GM18951 (cell line): ENCODE measurements around the gene ADAD1.
"Not testable (repeated sequence)": the region's sequence is repeated elsewhere in the genome, so short reads cannot be mapped to it uniquely, and the experiment has no call there.

Experiments used
- POLR2A ChIP-seq: IDR thresholded peaks from 4 replicates; pipeline ENCODE4 v1.6.1; 2011; ENCODE audit warnings: mild to moderate bottlenecking; ENCODE audit not compliant: insufficient read length, insufficient read depth; ENCODE audit errors: extremely low read depth
- in situ Hi-C: fragments of 300-500 bp; cut with MboI; formaldehyde crosslinking; loops from one replicate; pipeline ENCODE4 v1.12.0; 2022; ENCODE audit warnings: low sequenced_read_pairs, mixed read lengths, inconsistent platforms; ENCODE audit not compliant: unreplicated experiment

ADAD1 gene

DNA sequence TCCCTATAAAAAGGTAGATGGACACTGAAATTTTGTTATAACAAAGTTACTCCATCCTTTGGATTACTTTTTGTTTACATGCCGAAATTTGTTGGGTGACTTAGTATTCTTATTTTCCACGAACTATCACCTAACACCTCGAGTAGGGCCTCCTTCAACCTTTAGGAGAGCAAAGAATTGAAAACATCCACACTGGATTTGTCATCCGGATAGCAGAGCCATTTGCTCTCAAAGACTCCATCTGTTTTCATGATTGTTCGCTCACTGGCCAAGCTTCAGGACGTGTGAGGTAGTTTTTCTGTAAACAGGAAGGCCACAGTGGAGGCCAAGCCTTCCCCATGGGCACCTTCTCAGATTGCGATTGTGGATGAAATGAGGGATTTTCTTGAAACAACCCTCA lies at the start of gene ADAD1:
TSS of gene ADAD1 (plus strand) at position 301 of the 400 bp plus-strand sequence. CDS start 1,059 bp downstream, outside the sequence.
- no peak for TF ChIP-seq POLR2A

DNA sequence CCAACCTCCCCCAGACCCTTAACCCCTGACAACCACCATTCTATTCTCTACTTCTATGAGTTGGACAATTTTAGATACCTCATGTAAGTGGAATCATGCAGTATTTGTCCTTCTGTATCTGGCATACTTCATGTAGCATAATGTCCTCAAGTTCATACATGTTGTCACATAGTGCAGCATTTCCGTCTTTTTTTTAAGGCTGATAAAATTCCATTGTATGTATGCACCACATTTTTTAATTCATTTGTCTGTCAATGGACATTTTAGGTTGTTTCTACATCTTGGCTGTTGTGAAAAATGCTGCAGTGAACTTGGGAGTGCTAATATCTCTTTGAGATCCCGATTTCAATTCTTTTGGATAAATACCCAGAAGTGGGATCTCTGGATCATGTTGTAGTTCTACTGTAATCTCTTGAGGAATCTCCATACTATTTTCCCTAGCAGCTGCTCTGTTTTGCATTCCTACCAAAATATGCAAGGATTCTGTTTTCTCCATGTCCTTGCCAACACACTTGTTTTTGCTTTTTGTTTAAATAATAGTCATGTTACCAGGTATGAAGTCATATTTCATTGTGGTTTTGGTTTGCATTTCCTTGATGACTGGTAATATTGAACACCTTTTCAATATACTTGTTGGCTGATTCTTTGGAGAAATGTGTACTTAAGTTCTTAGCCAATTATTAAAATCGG lies 48.8 kb upstream of the ADAD1 start:
- in situ Hi-C loops, result no loop called here
- no peak for TF ChIP-seq POLR2A

More for the DNA sequence above, at the start of gene ADAD1:
- in situ Hi-C loops, result no loop called here

DNA sequence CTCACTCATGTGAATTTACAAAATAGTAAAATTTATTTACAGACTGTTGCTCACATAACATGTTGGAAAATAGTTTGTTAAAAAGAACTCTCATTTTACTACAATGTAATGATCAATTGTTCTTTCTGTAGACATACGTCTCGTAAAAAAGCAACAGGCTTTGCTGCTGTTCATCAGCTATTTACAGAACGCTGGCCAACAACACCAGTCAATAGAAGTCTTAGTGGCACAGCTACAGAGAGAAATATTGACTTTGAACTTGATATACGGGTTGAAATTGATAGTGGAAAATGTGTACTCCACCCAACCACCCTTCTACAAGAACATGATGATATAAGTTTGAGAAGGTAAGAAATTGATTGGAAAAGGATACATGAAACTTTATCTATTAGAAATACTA lies 47.6 kb upstream of the ADAD1 start:
- TF ChIP-seq POLR2A, result no peak
- in situ Hi-C loops, result no loop called here

DNA sequence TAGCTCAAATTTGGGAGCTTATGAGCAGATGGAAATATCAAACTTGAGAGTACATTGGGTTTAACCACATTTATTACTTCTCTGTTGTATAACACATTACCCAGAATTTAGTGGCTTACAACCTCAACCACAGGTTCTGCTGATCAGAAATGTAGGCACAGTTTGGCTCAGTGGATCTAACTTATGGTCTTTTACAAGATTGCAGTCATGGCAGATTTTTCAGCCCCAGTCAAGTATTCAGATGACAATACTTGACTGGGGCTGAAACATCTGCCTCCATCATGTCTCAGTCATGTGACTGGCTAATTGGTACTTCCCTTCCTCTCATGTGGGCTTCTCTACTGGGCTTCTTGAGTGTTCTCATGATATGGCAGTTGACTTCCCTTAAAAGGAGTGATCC lies 44.0 kb upstream of the ADAD1 start:
- in situ Hi-C loops, result no loop called here
- no peak for TF ChIP-seq POLR2A

DNA sequence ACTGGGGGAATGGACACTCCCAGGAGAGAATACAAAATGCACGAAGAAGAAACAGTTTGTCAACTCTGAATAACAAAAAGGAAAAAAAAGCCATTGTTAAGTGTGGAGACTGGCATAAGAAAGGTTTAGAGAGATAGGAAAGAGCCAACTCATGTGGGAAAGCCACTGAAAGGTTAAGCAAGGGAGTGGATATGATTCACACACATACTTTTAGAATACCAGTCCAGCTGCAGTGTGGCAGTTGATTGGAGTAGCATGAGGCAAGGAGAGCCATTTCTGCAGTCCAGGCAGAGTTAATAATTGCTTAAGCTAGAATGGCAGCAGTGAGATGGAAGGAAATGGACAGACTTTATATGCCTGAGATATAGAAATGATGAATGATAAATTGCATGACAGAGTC lies 36.9 kb upstream of the ADAD1 start:
- TF ChIP-seq POLR2A, result no peak
- in situ Hi-C loops, result no loop called here

DNA sequence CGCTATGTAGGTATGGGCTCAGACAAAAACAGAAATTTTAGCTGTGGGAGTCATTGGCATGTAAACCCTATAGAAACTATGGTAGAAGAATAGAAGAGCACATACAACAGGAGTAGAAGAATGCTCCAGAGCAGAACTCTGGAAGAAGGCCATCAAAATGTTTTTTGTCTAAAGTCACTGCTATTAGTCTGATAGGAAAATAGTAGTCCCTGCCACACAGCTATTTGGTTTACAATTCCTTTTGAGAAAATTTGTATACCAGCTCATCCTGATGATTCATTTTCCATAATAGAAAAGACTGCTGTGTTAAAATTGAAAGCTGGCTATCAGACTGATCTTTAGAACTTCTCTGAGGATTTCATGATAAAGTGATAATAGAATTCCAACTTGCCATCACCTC lies 32.8 kb upstream of the ADAD1 start:
- in situ Hi-C loops, result no loop called here

DNA sequence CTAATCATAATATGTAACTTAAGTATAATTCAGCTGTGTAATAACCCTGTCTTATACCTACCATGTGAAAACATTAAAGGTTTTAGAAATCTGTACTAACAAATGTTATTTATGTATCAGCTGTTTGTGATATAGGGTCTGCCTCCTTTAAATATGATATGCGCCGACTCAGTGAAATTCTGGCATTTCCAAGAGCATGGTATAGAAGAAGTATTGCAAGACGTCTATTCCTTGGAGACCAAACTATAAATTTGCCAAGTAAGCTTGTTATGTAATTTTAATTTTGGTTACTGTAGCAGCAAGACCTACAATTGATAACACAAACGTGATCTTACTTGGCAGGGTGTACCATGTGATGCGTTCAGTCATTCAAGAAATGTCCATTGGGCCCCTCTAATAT lies 32.3 kb upstream of the ADAD1 start:
- in situ Hi-C loops, result no loop called here
- no peak for TF ChIP-seq POLR2A

More for the DNA sequence above, 32.8 kb upstream of the ADAD1 start:
- no peak for TF ChIP-seq POLR2A

DNA sequence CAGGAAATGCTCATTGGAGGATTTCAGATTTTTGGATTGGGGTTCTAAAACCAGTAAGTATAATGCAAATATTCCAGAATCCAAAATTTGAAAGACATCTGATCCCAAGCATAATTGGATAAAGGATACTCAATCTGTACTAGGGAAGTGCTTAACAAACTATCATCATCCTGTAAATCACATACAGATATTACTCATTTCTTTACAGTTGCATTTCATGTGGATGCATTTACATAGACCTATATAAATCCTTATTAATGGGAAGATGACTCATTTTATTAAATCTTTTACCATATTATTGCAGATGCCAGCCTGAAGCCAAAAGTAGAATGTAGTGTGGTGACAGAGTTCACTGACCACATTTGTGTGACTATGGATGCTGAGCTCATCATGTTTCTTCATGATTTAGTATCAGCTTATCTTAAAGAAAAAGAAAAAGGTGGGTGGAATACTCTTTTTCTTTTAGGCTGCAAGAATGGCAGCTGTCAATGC lies 22.4 kb upstream of the ADAD1 start:
- TF ChIP-seq POLR2A, result no peak

DNA sequence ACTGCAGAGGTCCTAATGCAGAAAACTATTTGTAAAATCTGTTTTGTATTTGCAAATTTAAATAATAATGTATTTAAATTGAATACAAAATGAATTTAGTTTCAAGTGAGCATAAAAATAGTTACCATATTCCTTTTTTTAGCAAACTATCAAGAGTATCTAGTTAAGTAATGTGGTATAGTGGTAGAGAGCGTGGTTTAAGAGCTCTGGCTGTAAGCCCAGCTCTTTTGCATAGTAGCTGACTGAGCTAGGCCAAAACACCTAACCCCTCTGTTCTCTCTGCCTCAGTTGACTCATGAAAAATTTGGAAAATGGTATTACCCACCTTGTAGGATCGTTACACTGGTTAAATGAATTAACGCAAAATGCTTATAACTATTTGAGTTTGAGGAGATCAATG lies 18.1 kb upstream of the ADAD1 start:
- in situ Hi-C loops, result no loop called here
- TF ChIP-seq POLR2A, result no peak

More for the DNA sequence above, 22.4 kb upstream of the ADAD1 start:
- in situ Hi-C loops, result no loop called here

DNA sequence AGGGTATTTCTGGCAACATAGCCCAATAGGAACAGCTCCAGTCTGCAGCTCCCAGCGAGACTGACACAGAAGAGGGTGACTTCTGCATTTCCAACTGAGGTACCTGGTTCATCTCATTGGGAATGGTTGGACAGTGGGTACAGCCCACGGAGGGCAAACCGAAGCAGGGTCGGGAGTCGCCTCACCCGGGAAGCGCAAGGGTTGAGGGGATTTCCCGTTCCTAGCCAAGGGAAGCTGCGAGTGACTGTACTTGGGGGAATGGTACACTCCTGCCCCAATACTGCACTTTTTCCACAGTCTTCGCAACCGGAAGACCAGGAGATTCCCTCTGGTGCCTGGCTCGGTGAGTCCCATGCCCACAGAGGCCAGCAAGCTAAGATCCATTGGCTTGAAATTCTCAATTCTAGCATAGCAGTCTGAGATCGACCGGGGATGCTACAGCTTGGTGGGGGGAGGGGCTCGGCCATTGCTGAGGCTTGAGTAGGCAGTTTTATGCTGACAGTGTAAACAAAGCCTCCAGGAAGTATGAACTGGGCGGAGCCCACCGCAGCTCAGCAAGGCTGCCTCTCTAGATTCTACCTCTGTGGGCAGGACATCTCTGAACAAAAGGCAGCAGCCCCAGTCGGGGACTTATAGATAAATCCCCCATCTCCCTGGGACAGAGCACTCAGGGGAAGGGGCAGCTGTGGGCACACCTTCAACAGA lies 14.0 kb upstream of the ADAD1 start:
- no peak for TF ChIP-seq POLR2A
- in situ Hi-C loops, result no loop called here

DNA sequence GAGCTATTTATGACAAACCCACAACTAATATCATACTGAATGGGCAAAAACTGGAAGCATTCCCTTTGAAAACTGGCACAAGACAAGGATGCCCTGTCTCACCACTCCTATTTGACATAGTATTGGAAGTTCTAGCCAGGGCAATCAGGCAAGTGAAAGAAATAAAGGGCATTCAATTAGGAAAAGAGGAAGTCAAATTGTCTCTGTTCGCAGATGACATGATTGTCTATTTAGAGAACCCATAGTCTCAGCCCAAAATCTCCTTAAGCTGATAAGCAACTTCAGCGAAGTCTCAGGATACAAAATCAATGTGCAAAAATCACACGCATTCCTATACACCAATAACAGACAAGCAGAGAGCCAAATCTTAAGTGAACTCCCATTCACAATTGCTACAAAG lies 10.0 kb upstream of the ADAD1 start:
- in situ Hi-C loops, result not testable (repeated sequence)

DNA sequence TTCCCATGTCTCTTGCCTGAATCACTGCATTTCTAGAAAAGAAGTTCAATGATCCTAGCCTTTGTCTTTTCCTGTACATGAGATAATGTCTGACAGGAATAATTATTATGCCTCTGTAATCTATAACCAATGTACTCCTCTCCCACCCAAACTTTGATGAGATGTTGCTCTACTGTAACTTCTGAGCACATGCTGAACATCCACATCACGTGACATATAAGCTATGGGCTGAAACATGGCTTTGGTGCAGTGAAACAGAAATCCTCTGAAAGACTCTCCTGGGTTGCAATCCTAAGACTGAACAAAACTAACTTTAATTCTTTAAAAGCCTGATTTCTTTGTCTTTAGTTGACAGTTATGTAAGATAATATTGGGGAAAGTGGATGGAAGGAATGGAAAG lies 1.5 kb upstream of the ADAD1 start:
- no peak for TF ChIP-seq POLR2A
- in situ Hi-C loops, result no loop called here

DNA sequence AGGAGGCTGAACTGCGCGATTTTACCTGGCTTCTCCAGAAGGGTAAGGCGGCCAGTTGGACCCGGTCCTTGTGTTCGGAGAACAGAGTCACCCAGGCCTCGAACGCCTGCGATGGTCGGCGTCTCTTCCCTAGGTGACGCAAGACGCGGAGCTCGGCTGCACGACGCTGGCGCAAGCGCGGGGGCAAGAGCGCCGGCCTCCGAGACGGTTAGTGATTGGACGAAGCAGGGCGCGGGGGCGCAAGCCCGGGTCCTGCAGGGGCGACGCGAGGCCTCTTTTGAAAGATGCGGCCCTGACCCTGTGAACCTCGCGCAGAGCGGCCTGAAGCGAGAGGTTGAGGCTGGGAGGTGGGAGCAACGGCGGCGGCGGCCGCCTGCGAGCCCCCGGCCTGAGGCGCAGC lies 428 bp downstream of the ADAD1 start:
- TF ChIP-seq POLR2A, result no peak
- in situ Hi-C loops, result no loop called here

DNA sequence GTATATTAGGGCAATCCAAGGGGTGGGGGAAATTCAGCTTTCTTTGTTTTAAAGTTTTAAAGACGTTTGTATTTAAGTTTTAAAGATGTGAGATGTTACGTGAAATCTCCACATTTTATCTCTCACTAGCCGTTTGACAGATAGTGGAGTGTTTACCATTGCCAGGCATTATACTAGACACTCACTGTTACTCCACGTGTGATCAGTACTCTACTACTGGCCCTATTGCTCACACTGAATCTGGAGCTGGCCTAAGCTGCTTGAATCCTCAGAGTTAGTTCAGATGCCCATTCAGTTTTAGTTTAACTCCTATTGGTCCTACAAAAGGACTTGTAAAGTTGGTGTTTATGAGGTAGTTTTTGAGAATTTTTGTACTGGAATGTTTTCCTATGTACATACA lies 4.5 kb downstream of the ADAD1 start:
- in situ Hi-C loops, result no loop called here
- no peak for TF ChIP-seq POLR2A

DNA sequence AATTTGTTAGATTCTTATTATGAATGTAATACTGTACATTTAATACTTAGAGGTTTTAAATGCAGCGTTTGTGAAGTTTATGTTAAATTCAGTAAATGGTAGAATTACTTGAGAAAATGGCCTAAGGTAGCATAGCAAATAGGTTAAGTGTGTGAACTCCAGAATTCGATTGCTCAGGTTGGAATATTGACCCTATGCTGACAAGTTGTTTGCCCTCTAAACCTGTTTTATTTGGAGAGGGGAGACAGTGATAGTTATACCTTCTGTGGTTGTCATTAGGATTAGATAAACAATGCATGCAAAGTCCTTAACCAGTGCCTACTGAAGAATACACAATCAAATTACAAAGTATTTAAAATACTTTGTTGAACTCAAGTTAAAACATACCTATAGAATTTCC lies 5.4 kb downstream of the ADAD1 start:
- TF ChIP-seq POLR2A, result no peak

DNA sequence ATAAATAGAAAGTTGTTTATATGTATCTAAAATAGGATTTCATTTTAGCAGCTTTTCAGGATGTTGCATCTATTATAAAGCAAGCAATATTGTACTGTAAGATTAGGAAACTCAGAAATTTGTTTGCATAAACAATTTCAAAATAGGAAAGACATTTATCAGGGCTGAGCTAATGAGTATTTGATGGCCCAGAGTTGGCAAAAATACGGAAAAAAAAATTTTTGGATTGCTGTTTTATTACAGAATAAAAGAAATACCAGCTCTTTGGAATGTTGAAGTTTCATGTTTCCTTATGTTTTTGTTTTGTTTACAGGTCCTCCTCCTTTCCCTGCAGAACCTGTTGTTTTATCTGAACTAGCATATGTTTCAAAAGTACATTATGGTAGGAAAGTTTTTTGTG lies 14.5 kb downstream of the ADAD1 start:
- in situ Hi-C loops, result no loop called here

More for the DNA sequence above, 5.4 kb downstream of the ADAD1 start:
- in situ Hi-C loops, result no loop called here

More for the DNA sequence above, 14.5 kb downstream of the ADAD1 start:
- no peak for TF ChIP-seq POLR2A
